OCI-LY7 (cell line): ENCODE data around the gene CTR9. TPM values are rescaled to one million over a fixed set of nuclear protein-coding genes. Genes with fewer than 3 reads are reported as not detected.
A peak's percentile ranks its signal among the peaks of the same experiment; 100 is the strongest.

Experiments
- BruUV-seq: library from RNA; stranded (reverse); fragments of 400-500 nt; replicated peaks from 2 replicates; lab custom pipeline; 2021; lab: Mats Ljungman, UMichigan
- CTCF ChIA-PET: fragments of 300-600 bp; sonication (Branson Sonifier 250); formaldehyde crosslinking; loops from one replicate; lab custom pipeline; 2022; ENCODE audit warnings: antibody characterized with exemption; ENCODE audit not compliant: unreplicated experiment; lab: Charles Lee
- POLR2A ChIA-PET: fragments of 300-600 bp; sonication (Branson Sonifier 250); formaldehyde crosslinking; loops from one replicate; lab custom pipeline; 2022; ENCODE audit warnings: antibody characterized with exemption; lab: Charles Lee
- DNase-seq: peaks from one replicate; pipeline ENCODE4 v3.0.0-alpha.2; 2015; ENCODE audit warnings: low spot score
- H2AFZ ChIP-seq: fragments of 200-600 bp; sonication (generic), shearing (Covaris generic); 2 replicates; pipeline ENCODE4 v1.6.1; 2014; ENCODE audit warnings: mild to moderate bottlenecking, antibody characterized with exemption, low read length, moderate library complexity
- H3K27ac ChIP-seq: fragments of 200-600 bp; sonication (generic); 2 replicates; pipeline ENCODE4 v1.5.1; 2014; ENCODE audit warnings: mixed run types, low read depth, mild to moderate bottlenecking, moderate library complexity, low read length, inconsistent platforms; ENCODE audit not compliant: poor library complexity, severe bottlenecking
- H3K36me3 ChIP-seq: fragments of 200-600 bp; sonication (generic); 2 replicates; pipeline ENCODE4 v1.6.1; 2014; ENCODE audit warnings: mild to moderate bottlenecking, antibody characterized with exemption, low read length, moderate library complexity, mixed read lengths; ENCODE audit not compliant: insufficient read depth
- H3K4me1 ChIP-seq: fragments of 200-600 bp; sonication (generic); 2 replicates; pipeline ENCODE4 v1.5.1; 2014; ENCODE audit warnings: mild to moderate bottlenecking, low read length; ENCODE audit not compliant: insufficient read depth, poor library complexity, severe bottlenecking
- H3K4me2 ChIP-seq: fragments of 200-600 bp; sonication (generic); 2 replicates; pipeline ENCODE4 v1.6.1; 2014; ENCODE audit warnings: mild to moderate bottlenecking, low read length
- H3K4me3 ChIP-seq: fragments of 200-600 bp; sonication (generic); 2 replicates; pipeline ENCODE4 v1.5.1; 2014; ENCODE audit warnings: mild to moderate bottlenecking, low read depth, low read length; ENCODE audit not compliant: poor library complexity, severe bottlenecking
- H3K79me2 ChIP-seq: fragments of 200-600 bp; sonication (generic); 2 replicates; pipeline ENCODE4 v1.6.1; 2016; ENCODE audit warnings: low read depth, mild to moderate bottlenecking, low read length, moderate library complexity, mixed read lengths; ENCODE audit not compliant: insufficient read depth
- H3K9me2 ChIP-seq: fragments of 200-600 bp; sonication (generic); 2 replicates; pipeline ENCODE4 v1.6.1; 2016; ENCODE audit warnings: mild to moderate bottlenecking, low read length, mixed read lengths; ENCODE audit not compliant: insufficient read depth
- H3K9me3 ChIP-seq: fragments of 200-600 bp; sonication (generic); 2 replicates; pipeline ENCODE4 v1.6.1; 2014; ENCODE audit warnings: mild to moderate bottlenecking, mixed run types, low read length, mixed read lengths
- H4K20me1 ChIP-seq: fragments of 200-600 bp; sonication (generic); 2 replicates; pipeline ENCODE4 v1.6.1; 2014; ENCODE audit warnings: mild to moderate bottlenecking, antibody characterized with exemption, low read length, moderate library complexity, mixed read lengths; ENCODE audit not compliant: insufficient read depth
- CTCF ChIP-seq: fragments of 200-600 bp; sonication (generic); conservative IDR thresholded peaks from 2 replicates; pipeline ENCODE4 v1.5.1; 2014; ENCODE audit warnings: mild to moderate bottlenecking, antibody characterized with exemption, low read length, moderate library complexity, mixed read lengths
- EZH2phosphoT487 ChIP-seq: fragments of 200-600 bp; sonication (generic); IDR thresholded peaks from 2 replicates; pipeline ENCODE4 v1.6.1; 2018; ENCODE audit warnings: low read depth, borderline replicate concordance, mild to moderate bottlenecking, mixed run types, antibody characterized with exemption, low read length, moderate library complexity, mixed read lengths
- intact Hi-C: fragments of 100-400 bp; cut with micrococcal nuclease; formaldehyde crosslinking; loops from one replicate; pipeline ENCODE4 v1.10.0; 2022; ENCODE audit not compliant: unreplicated experiment
- total RNA-seq, 2 experiments: library from RNA; depleted of rRNA in 1 of 2; stranded (reverse); fragments of >200 nt in 1 of 2; shearing (Covaris generic) in 1 of 2; gene quantifications; 2 replicates each; pipeline ENCODE4 v1.2.3, GENCODE V29; 2014 to 2022

Gene CTR9
- total RNA-seq, 2 experiments from 2014 or later, result 15.3 to 29.5 TPM

- Histone ChIP-seq H3K9me3 (no peaks in the 10 kb centered on the region), H2AFZ (no peak overlapping the region), H3K36me3 (no peaks in the 10 kb centered on the region), H3K4me3 (no peak overlapping the region), H3K4me1 (peaks cover 9% of the 10 kb centered on the region), H3K4me2 (no peak overlapping the region), H4K20me1 (no peaks in the 10 kb centered on the region), H3K27ac (no peak overlapping the region), H3K9me2 (no peaks in the 10 kb centered on the region), H3K79me2 (no peaks in the 10 kb centered on the region)
- intact Hi-C loops, result no loop called here
- TF ChIP-seq CTCF (no peak), EZH2phosphoT487 (no peak)
- DNase-seq, result no peak
- POLR2A ChIA-PET, result interaction anchor here (0.6 kb wide), 1 partner anchor 950 kb away, joined by 3 read pairs; no protein-coding TSS in a partner anchor
- CTCF ChIA-PET, result interaction anchor here (1.0 kb wide), 1 partner anchor 14 kb away, joined by 3 read pairs; the partner anchor contains the start of gene EIF4G2
- BruUV-seq, result no TSS peak
Measured at GRCh38 chr11:10823152-10823579, 72.1 kb downstream of the CTR9 start.

- CTCF ChIA-PET, result interaction anchor here (0.8 to 1.4 kb wide), 3 partner anchors 8 to 16 kb away, joined by 3 to 5 read pairs (median 4); partner anchors contain the start of gene EIF4G2
- Histone ChIP-seq H3K4me2 (peak overlapping the region; percentile 38; the same call in 1 of the 2 replicates), H3K36me3 (no peaks in the 10 kb centered on the region), H3K9me3 (no peaks in the 10 kb centered on the region), H3K79me2 (no peaks in the 10 kb centered on the region), H4K20me1 (no peaks in the 10 kb centered on the region), H3K27ac (no peak overlapping the region), H2AFZ (peak overlapping the region; percentile 93), H3K4me3 (no peak overlapping the region), H3K4me1 (peaks cover 9% of the 10 kb centered on the region), H3K9me2 (no peaks in the 10 kb centered on the region)
- POLR2A ChIA-PET, result interaction anchor here (0.5 to 1.6 kb wide), 5 partner anchors 11 to 253 kb away, joined by 3 to 25 read pairs (median 3); partner anchors contain the start of genes EIF4G2 and ZBED5
- intact Hi-C loops, result no loop called here
- BruUV-seq, result no TSS peak
- no peak for TF ChIP-seq EZH2phosphoT487
- TF ChIP-seq CTCF, result no peak
- DNase-seq, result peak; percentile 48
Measured at GRCh38 chr11:10824888-10825287, 73.8 kb downstream of the CTR9 start.

- no peaks in the 10 kb centered on the region for H4K20me1 ChIP-seq
- H3K4me3 ChIP-seq, result no peak overlapping the region
- intact Hi-C loops, result no loop called here
- no peak overlapping the region for H3K4me2 ChIP-seq
- no TSS peak for BruUV-seq
- no peaks in the 10 kb centered on the region for H3K79me2 ChIP-seq
- H3K9me3 ChIP-seq, result no peaks in the 10 kb centered on the region
- DNase-seq, result no peak
- no peaks in the 10 kb centered on the region for H3K9me2 ChIP-seq
- ChIA-PET CTCF (interaction anchor here (0.6 kb wide), 1 partner anchor 26 kb away, joined by 3 read pairs; no protein-coding TSS in a partner anchor), POLR2A (interaction anchor here (1.0 to 1.1 kb wide), 2 partner anchors 12 to 15 kb away, joined by 3 read pairs; no protein-coding TSS in a partner anchor)
- H3K27ac ChIP-seq, result no peak overlapping the region
- peaks cover 9% of the 10 kb centered on the region for H3K4me1 ChIP-seq
- no peaks in the 10 kb centered on the region for H3K36me3 ChIP-seq
- H2AFZ ChIP-seq, result no peak overlapping the region
- TF ChIP-seq CTCF (no peak), EZH2phosphoT487 (no peak)
Measured at GRCh38 chr11:10828402-10828801, 77.4 kb downstream of the CTR9 start.
